HUES48 (cell line): Measurements from ENCODE around the gene ANO2.

ENCODE experiments used
- H3K27ac ChIP-seq: one replicate; pipeline ENCODE4 v1.7.0; 2013; ENCODE audit warnings: low read depth, low read length, inconsistent platforms
- H3K27me3 ChIP-seq: 2 replicates; pipeline ENCODE4 v1.6.1; 2013; ENCODE audit warnings: mild to moderate bottlenecking, low read length; ENCODE audit not compliant: control insufficient read depth, insufficient read depth
- H3K36me3 ChIP-seq: 2 replicates; pipeline ENCODE4 v1.6.1; 2013; ENCODE audit warnings: low read length; ENCODE audit not compliant: control insufficient read depth, insufficient read depth
- H3K4me1 ChIP-seq: 2 replicates; pipeline ENCODE4 v1.6.1; 2013; ENCODE audit warnings: mild to moderate bottlenecking, low read length; ENCODE audit not compliant: control insufficient read depth, insufficient read depth
- H3K4me3 ChIP-seq: 2 replicates; pipeline ENCODE4 v1.5.1; 2013; ENCODE audit warnings: mild to moderate bottlenecking, low read depth, low read length
- H3K9ac ChIP-seq: 2 replicates; pipeline ENCODE4 v1.6.1; 2013; ENCODE audit warnings: mild to moderate bottlenecking, low read depth, low read length, moderate library complexity
- H3K9me3 ChIP-seq: 2 replicates; pipeline ENCODE4 v1.6.1; 2013; ENCODE audit warnings: low read length; ENCODE audit not compliant: control insufficient read depth, insufficient read depth

Gene ANO2

DNA sequence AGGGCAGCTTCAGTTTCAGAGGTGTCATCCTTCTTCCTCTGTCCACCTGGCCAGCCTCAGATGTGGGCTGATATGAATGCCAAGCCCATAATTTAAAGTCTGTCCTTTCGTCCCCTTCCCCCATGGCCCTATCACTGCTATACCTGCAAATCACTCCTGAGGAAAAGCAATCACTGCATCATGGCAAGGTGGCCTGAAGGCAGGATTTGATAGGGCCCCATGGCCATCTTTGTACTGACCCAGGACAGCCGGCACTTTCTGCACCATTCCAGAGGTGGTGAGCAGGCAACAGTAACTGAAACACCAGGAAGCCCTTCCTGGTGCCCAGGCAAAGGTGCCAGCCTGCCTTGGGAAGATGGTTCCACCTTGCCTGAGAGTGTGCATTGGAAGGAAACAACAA lies 60.8 kb downstream of the ANO2 start:
- Histone ChIP-seq H3K27me3 (no peaks in the 10 kb centered on the region), H3K4me3 (no peak overlapping the region), H3K36me3 (no peaks in the 10 kb centered on the region), H3K9ac (no peak overlapping the region), H3K4me1 (peaks cover 15% of the 10 kb centered on the region), H3K9me3 (0 out of 2 replicates have a peak, but pooled peaks cover 2% of the 10 kb centered on the region), H3K27ac (no peak overlapping the region)

DNA sequence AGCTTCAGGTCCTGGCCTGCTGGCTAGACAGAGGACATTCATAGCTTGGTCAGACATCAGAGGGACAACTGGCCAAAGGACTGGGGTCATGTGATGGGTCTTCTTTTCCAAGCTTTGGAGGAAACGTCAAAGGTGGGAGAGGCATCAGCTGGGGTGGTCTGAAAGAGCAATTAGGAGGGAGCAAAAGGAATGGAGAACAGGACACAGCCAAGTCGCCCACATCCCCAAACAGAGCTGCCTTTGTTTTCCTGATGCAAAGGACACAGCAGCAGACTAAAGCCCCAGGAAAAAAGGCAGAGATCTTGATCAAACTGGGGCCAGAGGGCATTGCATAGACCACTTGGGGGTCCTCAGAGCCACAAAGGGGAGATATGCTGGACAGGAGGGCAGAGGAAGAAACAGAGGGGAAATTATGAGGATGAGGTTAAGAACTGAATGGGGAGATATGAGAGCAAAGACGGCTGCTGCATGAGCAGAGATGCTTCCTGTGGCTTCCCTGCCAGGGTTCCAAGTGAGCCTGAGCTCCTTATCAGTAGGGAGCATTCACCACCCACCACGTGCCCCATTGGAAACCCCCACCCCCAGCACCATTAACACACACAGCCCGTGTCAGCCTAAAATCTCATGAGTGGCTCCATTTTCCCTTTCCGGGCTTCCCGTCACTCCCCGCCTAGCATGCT lies 62.4 kb downstream of the ANO2 start:
- Histone ChIP-seq H3K36me3 (no peaks in the 10 kb centered on the region), H3K9me3 (no peaks in the 10 kb centered on the region), H3K4me3 (no peak overlapping the region)

DNA sequence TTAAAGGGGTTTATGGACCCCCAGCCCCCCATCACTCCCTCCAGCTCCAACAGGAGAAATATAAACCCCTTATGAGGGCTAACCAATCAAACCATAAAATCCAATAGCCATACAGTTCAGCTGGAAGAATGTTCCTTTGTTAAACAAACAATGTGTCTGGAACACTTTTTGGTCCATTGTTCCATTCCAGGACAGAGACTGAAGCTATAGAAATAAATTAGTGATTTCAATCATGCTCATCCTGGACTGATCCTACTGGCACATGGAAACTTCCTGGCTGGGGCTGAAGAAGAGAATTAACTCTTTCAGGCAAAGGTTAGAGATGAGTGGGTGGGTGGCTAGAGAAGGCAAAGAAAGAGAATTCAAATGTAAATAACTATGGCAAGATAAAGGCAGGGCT lies 63.4 kb downstream of the ANO2 start:
- peaks cover 15% of the 10 kb centered on the region for H3K4me1 ChIP-seq
- no peak overlapping the region for H3K4me3 ChIP-seq
- H3K9me3 ChIP-seq: no peaks in the 10 kb centered on the region
- H3K27me3 ChIP-seq: no peaks in the 10 kb centered on the region
- no peak overlapping the region for H3K9ac ChIP-seq
- no peak overlapping the region for H3K27ac ChIP-seq
- H3K36me3 ChIP-seq: no peaks in the 10 kb centered on the region

More for the DNA sequence above, 62.4 kb downstream of the ANO2 start:
- H3K27me3 ChIP-seq: no peaks in the 10 kb centered on the region
- H3K9ac ChIP-seq: no peak overlapping the region
- peak overlapping the region; percentile 40 for H3K27ac ChIP-seq
- H3K4me1 ChIP-seq: peaks cover 15% of the 10 kb centered on the region

DNA sequence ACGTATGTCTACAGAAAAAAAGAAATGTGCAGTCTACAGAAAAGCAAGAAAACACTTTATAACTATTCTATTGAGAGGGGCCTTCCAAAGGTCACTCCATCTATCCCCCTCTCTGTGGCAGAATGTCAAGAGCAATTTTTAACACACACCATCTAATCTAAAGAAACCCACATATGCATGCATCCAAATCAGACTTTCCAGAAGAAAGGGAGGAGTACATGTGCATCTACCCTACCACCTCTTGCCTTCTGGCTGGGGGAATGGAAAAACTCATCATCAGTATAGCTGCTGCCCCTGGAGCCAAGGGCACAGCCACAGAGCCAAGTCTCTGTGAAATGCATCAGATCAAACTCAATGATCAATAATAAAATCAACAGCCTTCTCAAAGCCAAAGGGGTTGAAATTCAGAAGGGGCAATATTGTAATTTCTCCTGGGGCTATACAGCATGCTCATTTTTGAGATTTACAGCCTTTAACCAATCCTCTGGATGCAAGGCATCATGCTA lies 63.9 kb downstream of the ANO2 start:
- H3K9ac ChIP-seq: no peak overlapping the region
- no peaks in the 10 kb centered on the region for H3K27me3 ChIP-seq
- H3K9me3 ChIP-seq: no peaks in the 10 kb centered on the region
- no peaks in the 10 kb centered on the region for H3K36me3 ChIP-seq
- no peak overlapping the region for H3K27ac ChIP-seq
- peaks cover 15% of the 10 kb centered on the region for H3K4me1 ChIP-seq
- H3K4me3 ChIP-seq: no peak overlapping the region

- no peaks in the 10 kb centered on the region for H3K27me3 ChIP-seq
- no peak overlapping the region for H3K27ac ChIP-seq
These were observed 69.2 kb downstream of the ANO2 start for GRCh38 chr12:5875851-5876250.

DNA sequence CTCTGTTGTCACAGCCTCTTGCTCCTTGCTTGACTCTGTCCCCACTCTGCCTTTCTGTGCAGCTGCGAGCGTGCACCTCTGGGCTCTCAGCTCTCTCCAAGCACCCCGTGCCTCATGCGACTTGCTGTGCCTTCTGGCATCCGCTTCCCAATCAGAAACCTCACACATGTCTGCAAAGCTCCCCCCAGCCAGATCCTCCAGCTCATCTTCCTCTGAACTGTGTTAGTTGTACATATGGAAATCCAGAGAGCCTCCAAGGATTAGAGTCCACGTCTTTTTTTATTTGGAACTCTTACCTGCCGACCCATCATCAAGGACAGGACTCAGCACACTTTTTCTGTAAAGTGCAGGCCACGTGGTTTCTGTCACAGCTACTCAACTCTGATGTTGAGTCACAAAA lies 70.5 kb downstream of the ANO2 start:
- Histone ChIP-seq H3K9me3 (no peaks in the 10 kb centered on the region), H3K36me3 (no peaks in the 10 kb centered on the region), H3K27ac (no peak overlapping the region), H3K9ac (no peak overlapping the region), H3K27me3 (no peaks in the 10 kb centered on the region), H3K4me3 (no peak overlapping the region), H3K4me1 (peaks cover 7% of the 10 kb centered on the region; the same call in 1 of the 2 replicates)

More at GRCh38 chr12:5875851-5876250, 69.2 kb downstream of the ANO2 start:
- Histone ChIP-seq H3K9ac (no peak overlapping the region), H3K4me1 (peaks cover 7% of the 10 kb centered on the region; the same call in 1 of the 2 replicates), H3K9me3 (no peaks in the 10 kb centered on the region), H3K36me3 (no peaks in the 10 kb centered on the region), H3K4me3 (no peak overlapping the region)

GRCh38 chr12:5873281-5873919 lies 71.7 kb downstream of the ANO2 start:
- Histone ChIP-seq H3K9me3 (no peaks in the 10 kb centered on the region), H3K36me3 (no peaks in the 10 kb centered on the region), H3K27me3 (no peaks in the 10 kb centered on the region), H3K4me3 (no peak overlapping the region), H3K9ac (no peak overlapping the region), H3K4me1 (peaks cover 7% of the 10 kb centered on the region; the same call in 1 of the 2 replicates), H3K27ac (peak overlapping the region; percentile 25)

- no peaks in the 10 kb centered on the region for H3K9me3 ChIP-seq
- H3K27ac ChIP-seq: no peak overlapping the region
- H3K9ac ChIP-seq: no peak overlapping the region
- peaks cover 7% of the 10 kb centered on the region; the same call in 1 of the 2 replicates for H3K4me1 ChIP-seq
- no peaks in the 10 kb centered on the region for H3K27me3 ChIP-seq
- no peak overlapping the region for H3K4me3 ChIP-seq
- no peaks in the 10 kb centered on the region for H3K36me3 ChIP-seq
These were observed 72.3 kb downstream of the ANO2 start for GRCh38 chr12:5872745-5873144.

- Histone ChIP-seq H3K4me3 (no peak overlapping the region), H3K9ac (no peak overlapping the region), H3K9me3 (no peaks in the 10 kb centered on the region), H3K4me1 (peaks cover 7% of the 10 kb centered on the region; the same call in 1 of the 2 replicates), H3K36me3 (no peaks in the 10 kb centered on the region), H3K27me3 (no peaks in the 10 kb centered on the region), H3K27ac (no peak overlapping the region)
These were observed 73.3 kb downstream of the ANO2 start for GRCh38 chr12:5871741-5872140.

- Histone ChIP-seq H3K9me3 (no peaks in the 10 kb centered on the region), H3K27me3 (no peaks in the 10 kb centered on the region), H3K27ac (no peak overlapping the region), H3K36me3 (no peaks in the 10 kb centered on the region), H3K4me3 (no peak overlapping the region), H3K9ac (no peak overlapping the region), H3K4me1 (peaks cover 7% of the 10 kb centered on the region; the same call in 1 of the 2 replicates)
These were observed 74.9 kb downstream of the ANO2 start for GRCh38 chr12:5870183-5870582.

GRCh38 chr12:5868625-5869295 lies 76.3 kb downstream of the ANO2 start:
- H3K27me3 ChIP-seq: no peaks in the 10 kb centered on the region
- peaks cover 6% of the 10 kb centered on the region; the same call in 1 of the 2 replicates for H3K4me1 ChIP-seq
- H3K4me3 ChIP-seq: no peak overlapping the region
- no peaks in the 10 kb centered on the region for H3K36me3 ChIP-seq
- no peak overlapping the region for H3K9ac ChIP-seq
- no peak overlapping the region for H3K27ac ChIP-seq
- no peaks in the 10 kb centered on the region for H3K9me3 ChIP-seq
